Spleen (tissue), 11 donors: ENCODE measurements around the gene GNB1. TPM values are rescaled to one million over a fixed set of nuclear protein-coding genes. Genes with fewer than 3 reads are reported as not detected.

Experiments
- DNase-seq: peaks from one replicate; pipeline ENCODE4 v3.0.0-alpha.2; 2020
- H3K27ac ChIP-seq, 8 donors: fragments of 200-600 bp; sonication (generic) in 7 of 8; 1 replicate in 4 of 8; 2 replicates in 4 of 8; pipeline versions ENCODE4 v1.5.0 to v1.8.0; 2016 to 2021; ENCODE audit warnings: inconsistent platforms in 4 of 8, mild to moderate bottlenecking in 4 of 8, moderate library complexity in 1 of 8
- H3K27me3 ChIP-seq, 7 donors: fragments of 200-600 bp; sonication (generic) in 6 of 7; replicated peaks in 1 of 7; 1 replicate in 4 of 7; 2 replicates in 3 of 7; pipeline versions ENCODE4 v1.5.0 to v1.8.0; 2016 to 2021; ENCODE audit warnings: inconsistent platforms in 3 of 7, mild to moderate bottlenecking in 1 of 7
- H3K36me3 ChIP-seq, 6 donors: fragments of 200-600 bp; sonication (generic) in 5 of 6; 1 replicate in 4 of 6; 2 replicates in 2 of 6; pipeline versions ENCODE4 v1.5.0 to v1.8.0; 2016 to 2021; ENCODE audit warnings: inconsistent platforms in 2 of 6
- H3K4me1 ChIP-seq, 6 donors: fragments of 200-600 bp; sonication (generic) in 5 of 6; 1 replicate in 3 of 6; 2 replicates in 3 of 6; pipeline versions ENCODE4 v1.5.0 to v1.8.0; 2016 to 2021; ENCODE audit warnings: inconsistent platforms in 3 of 6
- H3K4me3 ChIP-seq, 8 donors: fragments of 200-600 bp; sonication (generic) in 7 of 8; 1 replicate in 4 of 8; 2 replicates in 4 of 8; pipeline versions ENCODE4 v1.5.0 to v1.8.0; 2016 to 2021; ENCODE audit warnings: inconsistent platforms in 4 of 8, mild to moderate bottlenecking in 4 of 8, moderate library complexity in 2 of 8
- H3K9me3 ChIP-seq, 8 donors: fragments of 200-600 bp; sonication (generic) in 7 of 8; 1 replicate in 4 of 8; 2 replicates in 4 of 8; pipeline versions ENCODE4 v1.5.0 to v1.8.0; 2016 to 2021; ENCODE audit warnings: inconsistent platforms in 4 of 8
- CTCF ChIP-seq, 11 experiments: fragments of 200-600 bp in 7 of 11; fragments of 450-650 bp in 4 of 11; sonication (generic) in 4 of 11; IDR thresholded peaks in 8 of 11; conservative IDR thresholded peaks in 3 of 11; 1 replicate in 7 of 11; 2 replicates in 4 of 11; pipeline versions ENCODE4 v1.4.0 to v1.8.0; 2016 to 2021; ENCODE audit warnings: antibody characterized with exemption in 11 of 11, inconsistent platforms in 4 of 11, mild to moderate bottlenecking in 1 of 11
- POLR2A ChIP-seq, 3 donors: fragments of 450-650 bp; IDR thresholded peaks; one replicate each; pipeline ENCODE4 v1.5.1; 2017; ENCODE audit warnings: antibody characterized with exemption in 3 of 3, mild to moderate bottlenecking in 1 of 3
- POLR2AphosphoS5 ChIP-seq, 3 donors: sonication (generic); formaldehyde crosslinking; IDR thresholded peaks; one replicate each; pipeline ENCODE4 v1.5.1; 2017; ENCODE audit warnings: antibody characterized with exemption in 3 of 3
- WGBS, 5 donors: extraction: QIAGEN DNeasy Blood & Tissue Kit in 3 of 5; methylation state at CpG; one replicate each; pipeline versions ENCODE4 v1.1.5 to v1.1.7; 2013 to 2018; 5-methylcytosine and 5-hydroxymethylcytosine counted together
- intact Hi-C: fragments of 100-400 bp; cut with DNase I; formaldehyde crosslinking; loops from one replicate; pipeline ENCODE4 v1.15.0; 2023; ENCODE audit warnings: low total_unique reads
- polyA plus RNA-seq, 3 donors: library from polyadenylated mRNA; stranded (reverse); fragments of 200-250 nt; gene quantifications; one replicate each; pipeline ENCODE4 v1.2.1, GENCODE V29; 2013
- total RNA-seq, 7 donors: library from RNA; depleted of rRNA in 3 of 7; stranded (reverse); fragments of >200 nt in 3 of 7; fragmentation: NEBNext Ultra II Directional in 4 of 7; extraction: Animal tissue kit (Norgen Biotek cat#: 25700) in 4 of 7; gene quantifications; one replicate each; pipeline versions ENCODE4 v1.1.0 to v1.2.1, GENCODE V29; 2016 to 2021
- donor health status: healthy with polysubstance abuse.
- donor health status: DM: no; HTN: no; CAD: no; lungs with moderate emphysema.
- donor health status: DM: no; HTN: no; CAD: no.
- donor health status: Bipolar disorder and iron deficiency.
- donor health status: healthy.
- donor health status: DM: no; HTN: no; CAD: no.
- donor health status: DM: yes; HTN: yes; CAD: no.

Gene GNB1
- total and polyA plus RNA-seq, 10 donors = 76.0 to 304 (median 214) TPM

DNA sequence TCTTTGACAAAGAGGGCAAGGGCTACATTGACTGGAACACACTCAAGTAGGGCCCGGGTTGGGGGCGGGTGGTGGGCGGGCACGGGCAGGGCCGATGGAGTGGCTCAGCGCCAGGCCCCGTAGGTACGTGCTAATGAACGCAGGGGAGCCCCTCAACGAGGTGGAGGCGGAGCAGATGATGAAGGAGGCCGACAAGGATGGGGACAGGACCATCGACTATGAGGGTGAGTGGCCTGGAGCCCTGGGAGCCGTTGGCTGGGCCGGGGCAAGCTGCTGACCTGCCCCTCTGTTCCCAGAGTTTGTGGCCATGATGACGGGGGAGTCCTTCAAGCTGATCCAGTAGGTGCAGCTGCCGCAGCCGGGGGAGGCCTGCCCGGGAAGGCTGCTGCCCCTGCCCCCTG is 26.0 kb upstream of the GNB1 start:
- Histone ChIP-seq H3K27me3 (peaks cover 0 to 16% (median 0%) of the 10 kb centered on the region in 7 donors), H3K4me1 (peaks cover 8 to 44% (median 27%) of the 10 kb centered on the region in 6 donors), H3K4me3 (no peak overlapping the region), H3K9me3 (no peaks in the 10 kb centered on the region), H3K27ac (no peak overlapping the region), H3K36me3 (no peaks in the 10 kb centered on the region)
- TF ChIP-seq POLR2A (IDR thresholded peaks at IDR 0.05) (no peak), POLR2AphosphoS5 (IDR thresholded peaks at IDR 0.05) (no peak), CTCF (IDR thresholded peaks at IDR 0.05 in 8 of 11, conservative IDR thresholded peaks at IDR 0.05 in 3 of 11) (no peak)
- 81 to 91% (median 84%) methylated on average over 16 to 19 of the region's 19 CpGs for WGBS, 5 donors
- intact Hi-C loops = no loop called here
- peak; percentile 75 for DNase-seq

DNA sequence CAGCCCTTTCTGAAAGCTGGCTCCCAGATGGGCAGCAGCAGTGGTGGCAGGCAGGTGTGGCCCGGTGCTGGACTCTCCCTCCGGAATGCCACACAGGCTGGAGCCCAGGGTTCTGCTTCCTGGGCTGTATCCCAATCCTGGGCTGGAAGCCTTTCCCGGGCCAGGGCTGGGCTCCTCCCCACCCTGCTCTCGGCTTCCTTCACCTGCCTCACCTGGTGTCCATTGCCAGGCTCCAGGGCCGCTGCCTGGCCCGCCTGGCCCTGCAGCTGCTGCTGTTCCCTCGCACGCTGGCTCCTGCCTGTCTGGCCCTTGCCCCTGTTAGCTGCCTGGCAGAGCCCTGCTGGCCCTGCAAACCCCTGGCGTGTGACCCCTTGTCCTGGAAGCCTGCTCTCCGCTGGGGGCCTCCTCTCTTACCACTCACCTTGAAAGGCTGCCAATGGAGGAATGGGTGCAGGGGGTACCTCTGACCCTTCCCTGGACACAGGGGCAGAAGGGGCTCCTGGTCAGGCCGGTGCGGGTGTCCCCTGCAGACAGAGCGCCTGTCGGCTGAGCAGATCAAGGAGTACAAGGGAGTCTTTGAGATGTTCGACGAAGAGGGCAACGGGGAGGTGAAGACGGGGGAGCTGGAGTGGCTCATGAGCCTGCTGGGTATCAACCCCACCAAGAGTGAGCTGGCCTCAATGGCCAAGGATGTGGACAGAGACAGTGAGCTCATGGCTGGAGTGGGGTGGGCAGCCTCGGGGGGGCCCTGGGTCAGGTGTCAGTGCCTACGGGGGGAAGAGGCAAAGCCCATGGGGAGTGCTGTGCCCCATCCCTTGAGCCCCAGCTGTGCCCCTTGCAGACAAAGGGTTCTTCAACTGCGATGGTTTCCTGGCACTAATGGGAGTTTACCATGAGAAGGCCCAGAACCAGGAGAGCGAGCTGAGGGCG is 25.3 kb upstream of the GNB1 start:
- no peak overlapping the region for H3K4me3 ChIP-seq
- no peaks in the 10 kb centered on the region for H3K9me3 ChIP-seq
- peak; percentile 75 for DNase-seq
- no peaks in the 10 kb centered on the region for H3K36me3 ChIP-seq
- no peak overlapping the region for H3K27ac ChIP-seq
- H3K4me1 ChIP-seq = peaks cover 8 to 38% (median 27%) of the 10 kb centered on the region in 6 donors
- H3K27me3 ChIP-seq = peaks cover 0 to 16% (median 0%) of the 10 kb centered on the region in 7 donors
- no peak for TF ChIP-seq CTCF (IDR thresholded peaks at IDR 0.05 in 8 of 11, conservative IDR thresholded peaks at IDR 0.05 in 3 of 11)
- TF ChIP-seq POLR2A (IDR thresholded peaks at IDR 0.05) = no peak
- no peak for TF ChIP-seq POLR2AphosphoS5 (IDR thresholded peaks at IDR 0.05)
- 90 to 95% (median 93%) methylated on average over 18 to 23 of the region's 23 CpGs for WGBS, 5 donors
- intact Hi-C loops = no loop called here

- peaks cover 8 to 30% (median 23%) of the 10 kb centered on the region in 6 donors for H3K4me1 ChIP-seq
- DNase-seq = peak; percentile 73
- H3K4me3 ChIP-seq = no peak within 1 kb of the TSS
- intact Hi-C loops = no loop called here
- no peaks in the 10 kb centered on the region for H3K9me3 ChIP-seq
- H3K27ac ChIP-seq = no peak within 1 kb of the TSS
- TF ChIP-seq POLR2A (IDR thresholded peaks at IDR 0.05) = no peak
- 86 to 92% (median 87%) methylated on average over 13 to 15 of the region's 15 CpGs for WGBS, 5 donors
- no peaks in the 10 kb centered on the region for H3K36me3 ChIP-seq
- peaks cover 0 to 16% (median 0%) of the 10 kb centered on the region in 7 donors for H3K27me3 ChIP-seq
These were observed 24.2 kb upstream of the GNB1 start, which contains the start of gene CALML6 for GRCh38 chr1:1914971-1915692. TSS of gene CALML6 (plus strand) at chr1:1915260. CDS start at chr1:1915281, 21 bp downstream.

- TF ChIP-seq CTCF (IDR thresholded peaks at IDR 0.05 in 8 of 11, conservative IDR thresholded peaks at IDR 0.05 in 3 of 11) = no peak
- no peak for TF ChIP-seq POLR2AphosphoS5 (IDR thresholded peaks at IDR 0.05)
- TF ChIP-seq POLR2A (IDR thresholded peaks at IDR 0.05) = no peak
- H3K27me3 ChIP-seq = peaks cover 0 to 16% (median 0%) of the 10 kb centered on the region in 7 donors
- peaks cover 10 to 30% (median 24%) of the 10 kb centered on the region in 6 donors for H3K4me1 ChIP-seq
- H3K9me3 ChIP-seq = no peaks in the 10 kb centered on the region
- H3K27ac ChIP-seq = no peak overlapping the region
- intact Hi-C loops = no loop called here
- peak; percentile 71 for DNase-seq
- WGBS, 5 donors = 62 to 90% (median 75%) methylated on average over 2 to 20 of the region's 20 CpGs
- H3K4me3 ChIP-seq = no peak overlapping the region
- H3K36me3 ChIP-seq = no peaks in the 10 kb centered on the region
These were observed 23.4 kb upstream of the GNB1 start for GRCh38 chr1:1914101-1914970.
